Loucy (cell line): ENCODE data around the gene MDN1.

Experiments
- CTCF ChIP-seq: fragments of 200-600 bp; sonication (generic); conservative IDR thresholded peaks from 2 replicates; pipeline ENCODE4 v1.5.1; 2014; ENCODE audit warnings: mild to moderate bottlenecking, antibody characterized with exemption, low read length
- EZH2phosphoT487 ChIP-seq: fragments of 200-600 bp; IDR thresholded peaks from 2 replicates; pipeline ENCODE4 v1.6.1; 2018; ENCODE audit warnings: antibody characterized with exemption, mild to moderate bottlenecking, moderate library complexity, borderline replicate concordance

GRCh38 chr6:89758830-89759229, 60.8 kb downstream of the MDN1 start:
- TF ChIP-seq CTCF (no peak), EZH2phosphoT487 (no peak)
